SK-N-SH (cell line): ENCODE results near the gene ETF1. TPM values are rescaled to one million over a fixed set of nuclear protein-coding genes. Genes with fewer than 3 reads are reported as not detected.
A peak's percentile ranks its signal among the peaks of the same experiment; 100 is the strongest.

ENCODE experiments used
- CTCF ChIA-PET: fragments of 300-600, 350-600 bp; formaldehyde crosslinking; extraction: SDS; loops from one replicate; lab custom pipeline; 2021; lab: Yijun Ruan, JAX
- POLR2A ChIA-PET: fragments of 350-600 bp; sonication (Branson Sonifier 250); formaldehyde crosslinking; extraction: SDS; loops from one replicate; lab custom pipeline; 2020; ENCODE audit warnings: antibody characterized with exemption, inconsistent platforms; lab: Yijun Ruan, JAX
- DNase-seq: peaks from one replicate; pipeline ENCODE4 v3.0.0; 2012
- H2AFZ ChIP-seq: fragments of 200-600 bp; sonication (generic); 2 replicates; pipeline ENCODE4 v1.8.1; 2016; ENCODE audit warnings: antibody characterized with exemption, mild to moderate bottlenecking, low read depth
- H3F3A ChIP-seq: fragments of 200-600 bp; sonication (generic); replicated peaks from 2 replicates; pipeline ENCODE3; 2016; ENCODE audit warnings: antibody characterized with exemption, mild to moderate bottlenecking; ENCODE audit not compliant: insufficient read depth
- H3K27ac ChIP-seq, 2 experiments: fragments of 200-500 bp in 1 of 2; fragments of 200-600 bp in 1 of 2; sonication (Bioruptor generic) in 1 of 2; sonication (generic), shearing (Covaris generic) in 1 of 2; 2 replicates each; pipeline versions ENCODE4 v1.5.1 to v1.6.1; 2014 to 2016; ENCODE audit warnings: low read depth in 2 of 2, inconsistent platforms in 1 of 2, low read length in 1 of 2, mild to moderate bottlenecking in 1 of 2, mixed read lengths in 1 of 2
- H3K27me3 ChIP-seq: fragments of 200-600 bp; sonication (generic), shearing (Covaris generic); 2 replicates; pipeline ENCODE4 v1.6.1; 2016; ENCODE audit warnings: mixed run types; ENCODE audit not compliant: insufficient read depth
- H3K36me3 ChIP-seq, 2 experiments: fragments of 200-500 bp in 1 of 2; fragments of 200-600 bp in 1 of 2; sonication (Bioruptor generic) in 1 of 2; sonication (generic) in 1 of 2; replicated peaks in 1 of 2; 2 replicates each; pipeline versions ENCODE3 to v1.5.1; 2014 to 2016; ENCODE audit warnings: low read length in 1 of 2, mild to moderate bottlenecking in 1 of 2; ENCODE audit not compliant: insufficient read depth in 2 of 2, control insufficient read depth in 1 of 2
- H3K4me1 ChIP-seq, 2 experiments: fragments of 200-500 bp in 1 of 2; fragments of 200-600 bp in 1 of 2; sonication (Bioruptor generic) in 1 of 2; sonication (generic), shearing (Covaris generic) in 1 of 2; 2 replicates each; pipeline versions ENCODE4 v1.5.1 to v1.6.1; 2014 to 2016; ENCODE audit warnings: low read depth in 1 of 2, low read length in 1 of 2, mixed run types in 1 of 2; ENCODE audit not compliant: insufficient read depth in 2 of 2, control insufficient read depth in 1 of 2
- H3K4me2 ChIP-seq: fragments of 200-600 bp; sonication (generic), shearing (Covaris generic); 2 replicates; pipeline ENCODE4 v1.6.1; 2017; ENCODE audit warnings: mixed run types
- H3K4me3 ChIP-seq, 2 experiments: fragments of 200-500 bp in 1 of 2; fragments of 200-600 bp in 1 of 2; sonication (Bioruptor generic) in 1 of 2; sonication (generic), shearing (Covaris generic) in 1 of 2; 2 replicates each; pipeline versions ENCODE4 v1.5.1 to v1.8.1; 2014 to 2016; ENCODE audit warnings: low read depth in 2 of 2, inconsistent platforms in 1 of 2, low read length in 1 of 2, mild to moderate bottlenecking in 1 of 2, mixed read lengths in 1 of 2, moderate library complexity in 1 of 2
- H3K79me2 ChIP-seq: fragments of 200-600 bp; sonication (generic); 2 replicates; pipeline ENCODE4 v1.8.1; 2017; ENCODE audit warnings: mild to moderate bottlenecking; ENCODE audit not compliant: insufficient read depth
- H3K9ac ChIP-seq: fragments of 200-600 bp; sonication (generic); 2 replicates; pipeline ENCODE4 v1.6.1; 2017; ENCODE audit warnings: mixed run types
- H3K9me2 ChIP-seq: fragments of 200-600 bp; sonication (generic); 2 replicates; pipeline ENCODE4 v1.6.1; 2017; ENCODE audit warnings: mixed run types
- H3K9me3 ChIP-seq: fragments of 200-600 bp; sonication (generic); 2 replicates; pipeline ENCODE4 v1.6.1; 2017; ENCODE audit warnings: mixed run types, mild to moderate bottlenecking, moderate library complexity
- H4K20me1 ChIP-seq: fragments of 200-600 bp; sonication (generic); 2 replicates; pipeline ENCODE4 v1.6.1; 2017; ENCODE audit warnings: mild to moderate bottlenecking, mixed run types; ENCODE audit not compliant: insufficient read depth
- CTCF ChIP-seq: fragments of 200-600 bp; sonication (generic); IDR thresholded peaks from 2 replicates; pipeline ENCODE4 v1.6.1; 2017; ENCODE audit warnings: antibody characterized with exemption, mild to moderate bottlenecking, moderate library complexity
- EP300 ChIP-seq, 2 experiments: IDR thresholded peaks; 2 replicates each; pipeline versions ENCODE4 v1.4.0 to v1.6.1; 2012; ENCODE audit warnings: borderline replicate concordance in 1 of 2, low read depth in 1 of 2, low read length in 1 of 2
- FOXJ3 ChIP-seq: sonication (generic); formaldehyde crosslinking; IDR thresholded peaks from 2 replicates; pipeline ENCODE4 v1.5.1; 2020; ENCODE audit warnings: mild to moderate bottlenecking, missing genetic modification reagents
- GABPA ChIP-seq: IDR thresholded peaks from 2 replicates; pipeline ENCODE4 v1.4.0; 2012; ENCODE audit warnings: low read depth, mild to moderate bottlenecking
- MEF2A ChIP-seq: IDR thresholded peaks from 2 replicates; pipeline ENCODE4 v1.4.0; 2012; ENCODE audit warnings: low read depth, borderline replicate concordance
- SMC3 ChIP-seq: IDR thresholded peaks from 2 replicates; pipeline ENCODE4 v1.6.1; 2012; ENCODE audit warnings: low read depth, low read length, improper control_type of control experiment
- TEAD4 ChIP-seq: IDR thresholded peaks from 2 replicates; pipeline ENCODE4 v1.4.0; 2012; ENCODE audit warnings: mild to moderate bottlenecking, borderline replicate concordance; ENCODE audit not compliant: insufficient read depth
- ZBTB33 ChIP-seq: IDR thresholded peaks from 2 replicates; pipeline ENCODE4 v1.4.0; 2012; ENCODE audit warnings: low read depth, borderline replicate concordance
- WGBS: methylation state at CpG from one replicate; pipeline ENCODE4 v1.1.6; 2017; ENCODE audit warnings: low lambda C conversion rate; 5-methylcytosine and 5-hydroxymethylcytosine counted together
- polyA plus RNA-seq, 3 experiments: library from polyadenylated mRNA; depleted of rRNA; stranded (reverse); fragments of >200 nt; gene quantifications; 2 replicates each; pipeline ENCODE4 v1.2.3, GENCODE V29; 2012
- TF ChIP-seq, protein P1 (sequence below): fragments of 150-350 bp; IDR thresholded peaks from 2 replicates; pipeline ENCODE4 v1.6.1; 2017; ENCODE audit warnings: antibody characterized with exemption, low read length, low read depth, borderline replicate concordance
- TF ChIP-seq, protein P2 (sequence below): IDR thresholded peaks from 2 replicates; pipeline ENCODE4 v1.6.1; 2012; ENCODE audit warnings: mild to moderate bottlenecking, low read depth, low read length, moderate library complexity

Gene ETF1
- polyA plus RNA-seq, 1 of the 3 experiments (the other 2 are of a cell fraction) = 36.7 TPM

- WGBS = 3% methylated on average over 14 of the region's 18 CpGs
- CTCF ChIA-PET = interaction anchor here (1.2 to 2.2 kb wide), 2 partner anchors 32 to 71 kb away, joined by 4 to 7 read pairs; partner anchors contain the start of gene ETF1
- Histone ChIP-seq H3K4me1 (peaks cover 2 to 10% of the 10 kb centered on the region in 2 experiments; a peak in 2 of 4 replicates), H3K79me2 (peaks cover 54% of the 10 kb centered on the region), H3K4me2 (peak overlapping the region; percentile 84), H3K4me3 (peak overlapping the region; percentile 75 to 86), H4K20me1 (peaks cover 8% of the 10 kb centered on the region), H3K9ac (peak overlapping the region; percentile 99), H2AFZ (0 out of 2 replicates have a peak overlapping the region, but pooled peaks have one; percentile 66), H3K27me3 (no peaks in the 10 kb centered on the region), H3K27ac (peak overlapping the region; percentile 97 to 98), H3F3A (peaks cover 8% of the 10 kb centered on the region), H3K36me3 (peaks cover 22 to 38% of the 10 kb centered on the region in 2 experiments), H3K9me2 (no peaks in the 10 kb centered on the region), H3K9me3 (no peaks in the 10 kb centered on the region)
- DNase-seq = no peak
- TF ChIP-seq CTCF (no peak), GABPA (peak; percentile 41)
- POLR2A ChIA-PET = interaction anchor here (1.0 to 2.5 kb wide), 6 partner anchors 21 to 767 kb away, joined by 4 to 20 read pairs (median 8); partner anchors contain the start of genes ETF1, MATR3 and PAIP2
Observed at GRCh38 chr5:138574744-138575193, 31.7 kb upstream of the ETF1 start.

GRCh38 chr5:138573949-138574670 is 31.1 kb upstream of the ETF1 start:
- Histone ChIP-seq H3K9me2 (no peaks in the 10 kb centered on the region), H3K4me1 (peaks cover 2 to 10% of the 10 kb centered on the region in 2 experiments; a peak in 2 of 4 replicates), H4K20me1 (peaks cover 8% of the 10 kb centered on the region), H3K36me3 (peaks cover 28 to 43% of the 10 kb centered on the region in 2 experiments), H2AFZ (no peak overlapping the region), H3K27ac (peak overlapping the region; percentile 97 to 98), H3K4me2 (peak overlapping the region; percentile 84), H3K4me3 (peak overlapping the region; percentile 75 to 86), H3K9ac (peak overlapping the region; percentile 99), H3K27me3 (no peaks in the 10 kb centered on the region), H3K79me2 (peaks cover 60% of the 10 kb centered on the region), H3K9me3 (no peaks in the 10 kb centered on the region), H3F3A (peaks cover 8% of the 10 kb centered on the region)
- POLR2A ChIA-PET = interaction anchor here (1.0 to 2.5 kb wide), 2 partner anchors 719 to 768 kb away, joined by 5 to 12 read pairs; partner anchors contain the start of gene MATR3
- WGBS = 28% methylated on average over 9 of the region's 9 CpGs
- CTCF ChIA-PET = interaction anchor here (0.7 to 2.2 kb wide), 5 partner anchors 15 to 70 kb away, joined by 3 to 7 read pairs (median 4); partner anchors contain the start of gene ETF1
- TF ChIP-seq, protein P1, sequence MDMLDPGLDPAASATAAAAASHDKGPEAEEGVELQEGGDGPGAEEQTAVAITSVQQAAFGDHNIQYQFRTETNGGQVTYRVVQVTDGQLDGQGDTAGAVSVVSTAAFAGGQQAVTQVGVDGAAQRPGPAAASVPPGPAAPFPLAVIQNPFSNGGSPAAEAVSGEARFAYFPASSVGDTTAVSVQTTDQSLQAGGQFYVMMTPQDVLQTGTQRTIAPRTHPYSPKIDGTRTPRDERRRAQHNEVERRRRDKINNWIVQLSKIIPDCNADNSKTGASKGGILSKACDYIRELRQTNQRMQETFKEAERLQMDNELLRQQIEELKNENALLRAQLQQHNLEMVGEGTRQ = no peak
- TF ChIP-seq MEF2A (no peak), SMC3 (no peak), ZBTB33 (no peak), EP300 (IDR thresholded peaks at IDR 0.05; ENCODE audit: borderline replicate concordance in 1 of 2, low read depth in 1 of 2, low read length in 1 of 2) (no peak), FOXJ3 (CRISPR knock-in tag) (no peak), TEAD4 (no peak)
- TF ChIP-seq, protein P2, sequence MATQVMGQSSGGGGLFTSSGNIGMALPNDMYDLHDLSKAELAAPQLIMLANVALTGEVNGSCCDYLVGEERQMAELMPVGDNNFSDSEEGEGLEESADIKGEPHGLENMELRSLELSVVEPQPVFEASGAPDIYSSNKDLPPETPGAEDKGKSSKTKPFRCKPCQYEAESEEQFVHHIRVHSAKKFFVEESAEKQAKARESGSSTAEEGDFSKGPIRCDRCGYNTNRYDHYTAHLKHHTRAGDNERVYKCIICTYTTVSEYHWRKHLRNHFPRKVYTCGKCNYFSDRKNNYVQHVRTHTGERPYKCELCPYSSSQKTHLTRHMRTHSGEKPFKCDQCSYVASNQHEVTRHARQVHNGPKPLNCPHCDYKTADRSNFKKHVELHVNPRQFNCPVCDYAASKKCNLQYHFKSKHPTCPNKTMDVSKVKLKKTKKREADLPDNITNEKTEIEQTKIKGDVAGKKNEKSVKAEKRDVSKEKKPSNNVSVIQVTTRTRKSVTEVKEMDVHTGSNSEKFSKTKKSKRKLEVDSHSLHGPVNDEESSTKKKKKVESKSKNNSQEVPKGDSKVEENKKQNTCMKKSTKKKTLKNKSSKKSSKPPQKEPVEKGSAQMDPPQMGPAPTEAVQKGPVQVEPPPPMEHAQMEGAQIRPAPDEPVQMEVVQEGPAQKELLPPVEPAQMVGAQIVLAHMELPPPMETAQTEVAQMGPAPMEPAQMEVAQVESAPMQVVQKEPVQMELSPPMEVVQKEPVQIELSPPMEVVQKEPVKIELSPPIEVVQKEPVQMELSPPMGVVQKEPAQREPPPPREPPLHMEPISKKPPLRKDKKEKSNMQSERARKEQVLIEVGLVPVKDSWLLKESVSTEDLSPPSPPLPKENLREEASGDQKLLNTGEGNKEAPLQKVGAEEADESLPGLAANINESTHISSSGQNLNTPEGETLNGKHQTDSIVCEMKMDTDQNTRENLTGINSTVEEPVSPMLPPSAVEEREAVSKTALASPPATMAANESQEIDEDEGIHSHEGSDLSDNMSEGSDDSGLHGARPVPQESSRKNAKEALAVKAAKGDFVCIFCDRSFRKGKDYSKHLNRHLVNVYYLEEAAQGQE = no peak
- DNase-seq = no peak
